Psoas muscle (tissue), 8 donors: ENCODE measurements around the gene GPR161. TPM values are rescaled to one million over a fixed set of nuclear protein-coding genes. Genes with fewer than 3 reads are reported as not detected.
A peak's percentile ranks its signal among the peaks of the same experiment; 100 is the strongest.
"Not testable (repeated sequence)": the region's sequence is repeated elsewhere in the genome, so short reads cannot be mapped to it uniquely, and the experiment has no call there.

Source experiments
- ATAC-seq, 4 donors: fragments of 200-7000 bp; cut with Tn5 transposase; one replicate each; pipeline ENCODE4 v1.9.1; 2020; ENCODE audit warnings: moderate library complexity in 3 of 4, mild to moderate bottlenecking in 2 of 4
- DNase-seq, 2 donors: peaks; one replicate each; pipeline ENCODE4 v3.0.0-alpha.2; 2020
- H3K27ac ChIP-seq: fragments of 200-600 bp; one replicate; pipeline ENCODE4 v1.8.0; 2022
- H3K27me3 ChIP-seq, 3 donors: fragments of 200-600 bp in 1 of 3; one replicate each; pipeline versions ENCODE4 v1.6.1 to v1.8.0; 2013 to 2022; ENCODE audit warnings: low read length in 2 of 3, mild to moderate bottlenecking in 2 of 3, moderate library complexity in 1 of 3; ENCODE audit not compliant: insufficient read depth in 3 of 3
- H3K36me3 ChIP-seq, 2 donors: fragments of 200-600 bp in 1 of 2; one replicate each; pipeline versions ENCODE4 v1.6.1 to v1.8.0; 2013 to 2022; ENCODE audit warnings: low read depth in 1 of 2, mild to moderate bottlenecking in 1 of 2, moderate library complexity in 1 of 2; ENCODE audit not compliant: insufficient read depth in 1 of 2
- H3K4me1 ChIP-seq: fragments of 200-600 bp; one replicate; pipeline ENCODE4 v1.8.0; 2022
- H3K4me3 ChIP-seq: fragments of 200-600 bp; one replicate; pipeline ENCODE4 v1.8.0; 2022; ENCODE audit warnings: mild to moderate bottlenecking
- H3K9me3 ChIP-seq: fragments of 200-600 bp; one replicate; pipeline ENCODE4 v1.8.0; 2022
- WGBS, 3 donors: extraction: QIAGEN DNeasy Blood & Tissue Kit; methylation state at CpG; one replicate each; pipeline versions ENCODE4 v1.1.6 to v1.1.7; 2013; 5-methylcytosine and 5-hydroxymethylcytosine counted together
- intact Hi-C, 2 donors: fragments of 100-400 bp; cut with DNase I; formaldehyde crosslinking; loops; one replicate each; pipeline versions ENCODE4 v1.11.0 to v1.14.2; 2022
- polyA plus RNA-seq, 3 donors: library from polyadenylated mRNA; stranded (reverse); fragments of 200-250 nt; gene quantifications; one replicate each; pipeline ENCODE4 v1.2.3, GENCODE V29; 2013
- total RNA-seq, 4 donors: library from RNA; stranded (reverse); fragmentation: NEBNext Ultra II Directional in 2 of 4; extraction: Animal tissue kit (Norgen Biotek cat#: 25700) in 2 of 4; gene quantifications; one replicate each; pipeline versions ENCODE4 v1.2.1 to v1.2.4, GENCODE V29; 2021 to 2023
- TF ChIP-seq, protein P1 (sequence below): fragments of 200-600 bp; IDR thresholded peaks from one replicate; pipeline ENCODE4 v1.8.0; 2022; ENCODE audit warnings: antibody characterized with exemption
- donor health status: healthy with polysubstance abuse.
- donor health status: DM: no; HTN: no; CAD: no; lungs with moderate emphysema.
- donor health status: Bipolar disorder and iron deficiency.
- donor health status: healthy.
- donor health status: DM: yes; HTN: yes; CAD: no.
- donor health status: DM: no; HTN: no; CAD: no.
- donor health status: DM: no; HTN: no; CAD: no.
- donor health status: DM: yes; HTN: yes; CAD: no.

The GPR161 gene
- total and polyA plus RNA-seq, 7 donors: 0.38 to 2.6 (median 0.67) TPM

DNA sequence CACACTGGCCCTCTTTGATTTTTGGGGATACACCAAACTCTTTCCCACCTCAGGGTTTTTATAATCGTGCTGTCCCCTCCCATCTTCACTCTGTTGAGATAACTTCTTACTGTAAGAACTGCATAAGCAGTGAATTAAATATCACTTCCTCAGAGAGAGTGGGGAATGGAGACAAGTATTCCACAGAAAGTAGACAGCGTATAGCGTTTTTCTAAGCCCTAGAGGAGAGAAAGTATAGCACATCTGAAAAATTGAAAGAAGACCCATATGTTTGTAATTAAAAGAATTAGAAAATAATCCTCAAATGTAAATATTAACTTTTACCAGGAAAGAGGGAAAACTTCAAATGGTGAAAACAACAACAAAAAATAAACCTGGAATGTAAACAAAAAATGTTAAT is 67.3 kb downstream of the GPR161 start:
- H3K27ac ChIP-seq: no peak overlapping the region
- peaks cover 9 to 100% of the 10 kb centered on the region in 2 donors for H3K36me3 ChIP-seq
- no peaks in the 10 kb centered on the region for H3K9me3 ChIP-seq
- intact Hi-C loops: no loop called here
- H3K4me3 ChIP-seq: no peak overlapping the region
- no peaks in the 10 kb centered on the region for H3K4me1 ChIP-seq
- ATAC-seq (no peak), DNase-seq (no peak)
- H3K27me3 ChIP-seq: no peaks in the 10 kb centered on the region
- TF ChIP-seq, protein P1, sequence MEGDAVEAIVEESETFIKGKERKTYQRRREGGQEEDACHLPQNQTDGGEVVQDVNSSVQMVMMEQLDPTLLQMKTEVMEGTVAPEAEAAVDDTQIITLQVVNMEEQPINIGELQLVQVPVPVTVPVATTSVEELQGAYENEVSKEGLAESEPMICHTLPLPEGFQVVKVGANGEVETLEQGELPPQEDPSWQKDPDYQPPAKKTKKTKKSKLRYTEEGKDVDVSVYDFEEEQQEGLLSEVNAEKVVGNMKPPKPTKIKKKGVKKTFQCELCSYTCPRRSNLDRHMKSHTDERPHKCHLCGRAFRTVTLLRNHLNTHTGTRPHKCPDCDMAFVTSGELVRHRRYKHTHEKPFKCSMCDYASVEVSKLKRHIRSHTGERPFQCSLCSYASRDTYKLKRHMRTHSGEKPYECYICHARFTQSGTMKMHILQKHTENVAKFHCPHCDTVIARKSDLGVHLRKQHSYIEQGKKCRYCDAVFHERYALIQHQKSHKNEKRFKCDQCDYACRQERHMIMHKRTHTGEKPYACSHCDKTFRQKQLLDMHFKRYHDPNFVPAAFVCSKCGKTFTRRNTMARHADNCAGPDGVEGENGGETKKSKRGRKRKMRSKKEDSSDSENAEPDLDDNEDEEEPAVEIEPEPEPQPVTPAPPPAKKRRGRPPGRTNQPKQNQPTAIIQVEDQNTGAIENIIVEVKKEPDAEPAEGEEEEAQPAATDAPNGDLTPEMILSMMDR: no peak
- WGBS, 3 donors: 90 to 92% (median 92%) methylated on average over 3 of the region's 3 CpGs

DNA sequence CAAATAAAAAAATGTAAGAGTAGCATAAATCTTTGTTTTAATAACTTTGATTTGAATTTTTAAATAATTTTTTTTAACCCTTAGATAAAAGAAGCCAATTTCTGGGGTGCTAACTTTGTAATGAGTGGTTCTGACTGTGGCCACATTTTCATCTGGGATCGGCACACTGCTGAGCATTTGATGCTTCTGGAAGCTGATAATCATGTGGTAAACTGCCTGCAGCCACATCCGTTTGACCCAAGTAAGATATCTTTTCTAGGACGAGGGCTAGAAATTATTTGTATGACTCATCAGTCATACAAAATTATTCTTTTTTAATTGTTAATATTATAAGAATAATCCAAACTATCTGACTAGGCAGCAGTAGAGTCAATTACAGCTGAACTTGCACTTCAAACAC is 71.2 kb downstream of the GPR161 start:
- Histone ChIP-seq H3K9me3 (no peaks in the 10 kb centered on the region), H3K4me3 (no peak overlapping the region), H3K27me3 (no peaks in the 10 kb centered on the region), H3K27ac (no peak overlapping the region), H3K36me3 (peaks cover 5 to 78% of the 10 kb centered on the region in 2 donors), H3K4me1 (no peaks in the 10 kb centered on the region)
- TF ChIP-seq, protein P1: no peak
- intact Hi-C loops: no loop called here
- no peak for ATAC-seq
- 84 to 92% (median 90%) methylated on average over 3 of the region's 3 CpGs for WGBS, 3 donors
- no peak for DNase-seq

DNA sequence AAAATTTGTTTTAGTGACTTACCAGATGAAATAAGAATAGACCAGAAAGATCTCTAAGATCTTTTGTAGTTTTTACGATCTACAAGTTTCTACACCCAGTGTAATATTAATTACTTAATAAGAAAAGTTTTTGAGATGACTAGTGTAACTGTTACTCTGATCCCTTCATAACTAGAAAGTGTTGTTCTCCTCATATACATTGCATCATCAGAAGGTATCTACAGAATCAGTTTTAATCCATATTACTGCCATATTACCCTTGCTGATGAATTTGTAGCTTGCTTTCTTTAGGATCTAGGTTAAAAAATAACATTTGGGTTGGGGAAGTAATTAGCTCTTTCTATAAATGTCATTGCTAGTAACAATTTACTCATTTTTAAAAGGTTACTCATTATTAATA is 72.5 kb downstream of the GPR161 start:
- H3K27ac ChIP-seq: no peak overlapping the region
- H3K36me3 ChIP-seq: peaks cover 5 to 70% of the 10 kb centered on the region in 2 donors
- no peak for DNase-seq
- H3K27me3 ChIP-seq: no peaks in the 10 kb centered on the region
- 97 to 100% (median 98%) methylated on average over 1 of the region's 1 CpG for WGBS, 3 donors
- H3K9me3 ChIP-seq: no peaks in the 10 kb centered on the region
- intact Hi-C loops: no loop called here
- TF ChIP-seq, protein P1: no peak
- ATAC-seq: no peak
- no peak overlapping the region for H3K4me3 ChIP-seq
- no peaks in the 10 kb centered on the region for H3K4me1 ChIP-seq

DNA sequence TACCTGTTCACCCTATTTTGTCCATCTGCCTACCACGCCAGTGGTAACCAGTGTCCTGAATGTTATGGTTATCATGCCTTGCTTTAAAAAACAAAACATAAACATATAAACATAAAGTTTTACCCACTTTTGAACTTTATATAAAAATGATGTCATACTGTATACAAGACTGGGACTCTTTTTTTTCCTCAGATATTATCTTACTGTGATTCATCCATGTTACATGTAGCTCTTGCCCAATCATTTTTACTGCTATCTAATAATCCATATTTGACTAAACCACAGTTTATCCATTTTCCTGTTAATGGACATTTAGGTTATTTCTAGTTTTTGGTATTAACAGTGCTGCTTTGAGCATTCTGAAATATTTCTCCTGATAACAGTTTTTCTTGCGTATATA is 78.8 kb downstream of the GPR161 start:
- H3K4me1 ChIP-seq: peaks cover 20% of the 10 kb centered on the region
- WGBS, 3 donors: 98 to 100% (median 99%) methylated on average over 2 of the region's 2 CpGs
- DNase-seq (no peak), ATAC-seq (peak in 1 of 4 donors; percentile 52)
- no peak overlapping the region for H3K4me3 ChIP-seq
- intact Hi-C loops: no loop called here
- H3K9me3 ChIP-seq: no peaks in the 10 kb centered on the region
- peaks cover 0 to 11% of the 10 kb centered on the region in 2 donors for H3K36me3 ChIP-seq
- TF ChIP-seq, protein P1: no peak
- no peak overlapping the region for H3K27ac ChIP-seq
- H3K27me3 ChIP-seq: no peaks in the 10 kb centered on the region

DNA sequence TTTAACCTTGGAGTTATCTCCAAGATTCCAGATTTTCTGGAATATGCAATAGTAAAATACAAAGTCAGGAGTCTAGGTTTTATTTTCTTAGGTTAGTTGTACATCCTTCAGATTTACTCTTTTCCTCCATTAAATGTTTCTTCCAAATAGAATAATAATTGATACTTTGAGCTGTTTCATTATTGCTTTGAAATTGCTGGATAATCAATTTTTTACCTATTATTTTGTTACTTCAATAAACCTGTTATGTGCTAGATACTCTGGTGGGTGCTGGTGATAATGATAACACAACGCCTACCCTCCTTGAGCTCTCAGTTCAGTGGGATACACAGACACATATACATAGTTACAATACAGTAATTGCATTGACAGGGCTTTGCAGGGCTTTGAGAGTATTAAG is 79.4 kb downstream of the GPR161 start:
- WGBS, 3 donors: 90 to 99% (median 94%) methylated on average over 1 of the region's 1 CpG
- DNase-seq: no peak
- no peaks in the 10 kb centered on the region for H3K9me3 ChIP-seq
- ATAC-seq: no peak
- intact Hi-C loops: no loop called here
- TF ChIP-seq, protein P1: no peak
- H3K4me1 ChIP-seq: peaks cover 24% of the 10 kb centered on the region
- H3K27ac ChIP-seq: no peak overlapping the region
- H3K27me3 ChIP-seq: no peaks in the 10 kb centered on the region
- no peak overlapping the region for H3K4me3 ChIP-seq
- peaks cover 0 to 15% of the 10 kb centered on the region in 2 donors for H3K36me3 ChIP-seq

DNA sequence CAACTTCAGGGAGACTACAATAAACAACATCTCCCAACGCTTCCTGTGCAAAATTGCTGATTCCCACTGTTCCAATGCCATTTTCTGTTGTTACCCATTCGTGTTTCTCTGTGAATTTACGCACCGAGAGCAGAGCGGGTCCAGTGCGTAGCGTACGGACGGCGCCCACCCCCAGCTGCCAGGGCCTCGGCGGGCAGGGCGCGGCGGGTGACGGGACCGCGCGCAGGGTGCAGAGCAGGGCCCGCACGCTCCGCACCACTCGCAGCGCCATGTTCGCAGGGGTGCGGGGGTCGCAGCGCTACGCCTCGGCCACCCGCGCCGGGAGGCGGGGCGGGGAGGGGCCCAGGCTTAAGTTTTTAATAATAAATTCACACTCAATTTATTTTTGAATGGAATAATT is 80.6 kb downstream of the GPR161 start:
- H3K9me3 ChIP-seq, ATAC-seq, H3K27ac ChIP-seq, intact Hi-C loops, H3K4me3 ChIP-seq, H3K27me3 ChIP-seq, DNase-seq: not testable (repeated sequence)
- WGBS, 3 donors: 76 to 86% (median 85%) methylated on average over 20 to 30 of the region's 35 CpGs
- Histone ChIP-seq H3K36me3 (peaks cover 0 to 15% of the 10 kb centered on the region in 2 donors), H3K4me1 (peaks cover 27% of the 10 kb centered on the region)
